Activated CD4-positive, alpha-beta T cell treated with anti-CD3 and anti-CD28 coated beads for 24 hours (primary cell): ENCODE results near the gene NLRC5.
"Not testable (repeated sequence)": the region's sequence is repeated elsewhere in the genome, so short reads cannot be mapped to it uniquely, and the experiment has no call there.

Experiments
- DNase-seq, 2 donors: peaks; one replicate each; pipeline ENCODE4 v3.0.0-alpha.2; 2020; ENCODE audit warnings: low read depth in 2 of 2

Gene NLRC5

GRCh38 chr16:56998861-56999260 is 9.5 kb downstream of the NLRC5 start:
- DNase-seq = no peak

DNA sequence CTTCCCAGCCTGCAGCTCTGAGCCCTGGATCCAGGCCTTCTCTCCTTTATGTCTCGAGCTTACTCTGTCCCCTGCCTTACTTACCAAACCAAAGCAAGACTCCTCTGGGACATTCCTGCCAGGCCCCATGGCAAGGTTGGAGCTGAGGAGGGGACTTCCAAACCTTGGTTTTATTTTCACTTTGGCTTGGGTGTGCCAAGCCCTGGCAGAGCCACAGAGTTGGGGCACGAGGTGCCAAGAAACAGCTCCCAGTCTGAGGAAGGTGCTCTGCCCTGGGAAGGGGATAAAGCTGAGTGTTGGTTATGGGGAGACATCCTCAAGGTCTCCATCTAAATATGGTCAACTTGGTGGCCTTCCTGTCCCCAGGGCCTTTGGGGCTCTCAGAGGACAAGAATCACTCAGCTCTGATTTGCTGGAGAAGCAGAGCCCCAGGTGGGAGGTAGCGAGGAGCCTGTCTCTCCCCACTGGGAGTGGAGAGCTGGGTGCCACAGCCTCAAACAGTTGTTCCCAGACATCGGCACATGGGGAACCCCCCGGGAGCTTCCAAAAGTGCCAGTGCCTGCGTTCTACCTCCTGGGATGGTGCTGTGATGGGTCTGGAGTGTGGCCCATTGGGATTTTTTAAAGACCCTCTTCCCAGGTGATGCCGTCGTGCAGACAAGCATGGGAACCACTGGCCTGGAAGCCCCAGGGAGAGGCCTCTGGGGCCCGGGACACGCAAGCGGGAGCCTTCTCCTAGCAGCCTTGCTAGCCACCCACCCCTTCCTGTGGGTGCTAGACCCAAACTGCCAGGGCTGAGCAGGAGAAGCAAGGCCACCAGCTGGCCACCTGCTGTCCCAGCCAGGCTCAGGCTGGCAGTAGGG is 10.3 kb downstream of the NLRC5 start:
- no peak for DNase-seq

DNA sequence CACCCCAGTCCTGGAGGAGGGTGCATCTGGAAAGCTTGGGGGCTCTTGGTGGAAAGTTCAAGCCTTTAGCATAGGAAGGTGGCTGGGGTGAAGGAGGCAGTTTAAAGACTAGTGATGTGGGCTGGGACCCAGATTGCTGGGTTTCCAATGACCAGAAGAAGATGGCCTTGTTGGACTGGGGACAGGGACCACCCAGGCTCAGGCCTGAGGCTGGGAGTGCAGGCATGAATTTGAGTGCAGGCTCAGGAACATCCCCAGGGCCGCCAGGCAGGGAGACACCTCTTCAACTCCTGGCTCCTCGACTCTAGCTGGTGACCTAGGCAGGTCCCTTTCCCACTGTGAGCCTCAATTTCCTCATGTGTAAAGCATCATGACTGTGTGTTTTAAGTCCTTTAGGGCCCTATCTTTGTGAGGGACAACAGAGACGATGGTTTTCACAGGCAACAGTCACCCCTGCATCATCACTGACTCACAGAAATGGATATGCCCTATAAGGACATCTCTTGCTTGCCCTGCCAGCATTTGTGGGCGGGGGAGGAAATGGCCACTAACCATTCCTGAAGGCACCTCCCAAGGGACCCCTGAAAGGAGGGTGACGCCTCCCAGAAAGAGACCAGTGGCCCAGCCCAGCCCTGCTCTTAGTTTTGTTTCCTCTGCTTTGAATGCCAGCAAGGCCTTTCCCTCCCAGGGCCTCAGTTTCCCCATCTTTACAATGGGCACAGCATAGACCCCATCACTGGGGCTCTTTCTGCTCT is 11.1 kb downstream of the NLRC5 start:
- peak; percentile 26 to 57 for DNase-seq

GRCh38 chr16:57001026-57001679 is 11.8 kb downstream of the NLRC5 start:
- DNase-seq = no peak

- no peak for DNase-seq
Observed at GRCh38 chr16:57003439-57004386, 14.4 kb downstream of the NLRC5 start.

- no peak for DNase-seq
Observed at GRCh38 chr16:57004387-57005250, 15.3 kb downstream of the NLRC5 start.

- not testable (repeated sequence) for DNase-seq
Observed at GRCh38 chr16:57005597-57005996, 16.2 kb downstream of the NLRC5 start.

GRCh38 chr16:57007050-57007449 is 17.7 kb downstream of the NLRC5 start:
- no peak for DNase-seq

GRCh38 chr16:57007530-57007929 is 18.2 kb downstream of the NLRC5 start:
- no peak for DNase-seq

DNA sequence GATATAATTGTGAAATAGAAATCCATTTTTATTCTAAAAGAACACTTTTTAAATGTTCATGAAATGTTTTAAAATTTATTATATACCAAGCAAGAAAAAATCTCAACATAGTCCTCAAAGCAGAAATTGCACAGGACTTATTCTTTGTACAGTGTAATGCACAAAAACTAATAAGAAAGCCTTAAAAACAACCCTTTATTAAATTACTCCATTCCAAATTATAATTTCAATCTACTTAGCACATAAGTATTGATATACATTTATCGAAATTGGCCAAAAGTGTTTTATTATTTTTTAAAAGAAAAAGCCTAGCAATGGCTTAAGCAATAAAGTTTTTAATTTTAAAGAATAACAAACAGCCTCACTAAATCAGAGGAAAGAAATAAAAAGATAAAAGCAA is 19.1 kb downstream of the NLRC5 start:
- DNase-seq = no peak

GRCh38 chr16:57009643-57010170 is 20.4 kb downstream of the NLRC5 start:
- no peak for DNase-seq

DNA sequence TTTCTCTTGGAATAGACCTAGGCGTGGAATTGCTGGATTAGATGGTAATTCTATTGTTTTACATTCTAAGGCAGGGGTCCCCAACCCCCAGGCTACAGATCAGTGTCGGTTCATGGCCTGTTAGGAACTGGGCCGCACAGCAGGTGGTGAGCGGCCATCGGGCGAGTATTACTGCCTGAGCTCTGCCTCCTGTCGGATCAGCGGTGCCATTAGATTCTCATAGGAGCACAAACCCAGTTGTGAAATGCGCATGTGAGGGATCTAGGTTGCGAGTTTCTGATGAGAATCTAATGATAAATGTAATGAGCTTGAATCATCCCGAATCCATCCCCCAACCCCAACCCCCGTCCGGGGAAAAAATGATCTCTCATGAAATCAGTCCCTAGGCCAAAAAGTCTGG is 23.0 kb downstream of the NLRC5 start:
- no peak for DNase-seq

DNA sequence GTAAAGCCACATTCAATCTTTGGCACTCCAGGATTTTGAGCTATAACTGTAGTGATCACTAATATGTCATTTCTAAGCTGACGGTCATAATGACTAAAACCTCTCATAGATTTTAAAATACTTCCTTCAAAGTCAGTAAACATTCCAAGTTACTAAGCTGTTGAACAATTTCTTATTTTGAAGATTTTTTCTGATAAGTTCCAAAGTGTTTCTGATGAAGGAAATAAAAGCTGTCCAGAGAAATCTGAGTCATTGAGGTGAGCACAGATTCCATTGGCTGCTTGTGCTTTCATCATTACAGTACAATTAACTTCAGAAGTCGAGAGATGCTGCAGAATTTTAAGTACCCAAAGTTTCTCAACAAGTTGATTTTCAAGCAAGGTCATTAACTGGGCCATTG is 23.9 kb downstream of the NLRC5 start:
- no peak for DNase-seq

- no peak for DNase-seq
Observed at GRCh38 chr16:57013902-57014301, 24.5 kb downstream of the NLRC5 start.

- no peak for DNase-seq
Observed at GRCh38 chr16:57016301-57016700, 26.9 kb downstream of the NLRC5 start.

DNA sequence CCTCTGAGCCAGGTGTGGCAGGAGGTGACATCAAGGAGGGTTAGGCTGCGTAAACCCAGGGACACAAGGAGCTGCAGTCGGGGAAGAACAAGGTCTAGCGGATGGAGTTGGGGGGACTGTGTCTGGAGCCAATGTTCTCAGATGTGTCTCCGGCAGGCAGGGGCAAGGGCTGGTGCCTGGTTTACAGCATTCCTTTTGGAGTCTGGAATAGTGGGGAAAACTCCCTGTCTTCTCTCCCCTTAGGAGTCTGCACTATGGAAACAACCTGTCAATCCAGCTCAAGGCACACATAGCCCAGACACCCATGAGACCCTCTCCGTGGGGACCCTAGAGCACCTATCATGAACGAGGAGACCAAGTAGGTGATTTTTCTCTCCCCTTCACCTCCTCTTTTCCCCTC is 27.5 kb downstream of the NLRC5 start:
- no peak for DNase-seq

DNA sequence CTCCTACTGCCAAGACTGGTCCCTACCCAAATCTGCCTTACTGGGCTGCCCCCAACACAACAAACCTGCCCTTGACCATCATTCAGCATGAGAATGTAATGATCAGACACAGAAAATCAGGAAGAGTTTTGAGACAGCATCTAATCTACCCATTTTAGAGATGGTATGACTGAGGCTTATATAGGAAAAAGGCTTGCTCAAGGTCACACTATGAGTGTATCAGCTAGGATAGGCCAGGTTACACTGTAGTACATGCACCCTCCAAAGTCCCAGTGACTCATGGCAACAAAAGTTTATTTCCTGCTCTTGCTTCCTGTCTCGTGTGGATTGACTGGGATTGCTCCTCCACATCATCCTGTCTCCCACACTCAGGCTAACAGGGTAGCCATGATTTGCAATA is 27.9 kb downstream of the NLRC5 start:
- DNase-seq = no peak

GRCh38 chr16:57019746-57020145 is 30.4 kb downstream of the NLRC5 start:
- no peak for DNase-seq

DNA sequence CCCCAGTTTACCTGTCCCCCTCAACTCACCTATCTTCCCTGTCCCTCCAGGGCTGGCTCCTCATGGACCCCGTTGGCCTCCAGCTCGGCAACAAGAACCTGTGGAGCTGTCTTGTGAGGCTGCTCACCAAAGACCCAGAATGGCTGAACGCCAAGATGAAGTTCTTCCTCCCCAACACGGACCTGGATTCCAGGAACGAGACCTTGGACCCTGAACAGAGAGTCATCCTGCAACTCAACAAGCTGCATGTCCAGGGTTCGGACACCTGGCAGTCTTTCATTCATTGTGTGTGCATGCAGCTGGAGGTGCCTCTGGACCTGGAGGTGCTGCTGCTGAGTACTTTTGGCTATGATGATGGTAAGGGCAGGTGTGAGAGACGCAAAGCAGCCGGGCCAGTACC is 31.3 kb downstream of the NLRC5 start:
- no peak for DNase-seq

DNA sequence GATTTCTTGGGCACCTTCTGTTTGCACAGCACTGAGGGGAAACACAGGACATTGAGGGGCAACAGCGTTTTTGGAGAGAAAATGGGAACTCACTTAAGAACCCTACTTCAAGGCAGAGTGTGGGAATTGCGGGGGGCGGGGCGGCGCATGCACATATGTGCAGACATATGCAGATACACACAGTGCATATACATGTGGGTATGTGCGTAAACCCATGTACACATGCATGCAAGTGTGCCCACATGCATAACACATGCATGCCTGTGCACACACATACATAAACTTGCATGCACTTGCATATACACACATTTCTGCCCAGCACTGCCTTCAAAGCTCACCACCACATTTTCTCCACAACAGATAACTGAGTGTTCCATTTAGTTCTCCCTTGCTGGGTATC is 32.4 kb downstream of the NLRC5 start:
- no peak for DNase-seq
